ENCODE measurements around the gene LST1.

Gene LST1

GRCh38 chr6:31557443-31558317 is 28.4 kb upstream of the LST1 start (continued):
- no peak for TF ChIP-seq POU6F1 (CRISPR knock-in tag; IDR thresholded peaks at IDR 0.05; ENCODE audit: borderline replicate concordance, low read depth)
- TF ChIP-seq SNAI2 (CRISPR knock-in tag; IDR thresholded peaks at IDR 0.05) = no peak

- ATAC-seq = no peak
- no peak for TF ChIP-seq OSR1 (CRISPR knock-in tag; IDR thresholded peaks at IDR 0.05)
Measured at GRCh38 chr6:31558318-31558625, 27.8 kb upstream of the LST1 start.

GRCh38 chr6:31558631-31559500 is 27.2 kb upstream of the LST1 start:
- no peak for ATAC-seq
- no peak for TF ChIP-seq ZFP30 (CRISPR knock-in tag; IDR thresholded peaks at IDR 0.05)
- no peak for TF ChIP-seq ZNF8 (CRISPR knock-in tag; IDR thresholded peaks at IDR 0.05)
- no peak for TF ChIP-seq CSRNP3 (CRISPR knock-in tag; IDR thresholded peaks at IDR 0.05)
- no peak for TF ChIP-seq ZNF565 (CRISPR knock-in tag; conservative IDR thresholded peaks at IDR 0.05; ENCODE audit: low read depth)

GRCh38 chr6:31559606-31559957 is 26.5 kb upstream of the LST1 start:
- peak; percentile 3; the same call in 1 of the 3 replicates for ATAC-seq
- TF ChIP-seq CREB5 (CRISPR knock-in tag; IDR thresholded peaks at IDR 0.05; ENCODE audit: low read depth) = no peak

- TF ChIP-seq ARNTL (CRISPR knock-in tag; IDR thresholded peaks at IDR 0.05; ENCODE audit: borderline replicate concordance, low read depth) (no peak), ISL1 (CRISPR knock-in tag; IDR thresholded peaks at IDR 0.05) (no peak), TCF4 (CRISPR knock-in tag; IDR thresholded peaks at IDR 0.05; ENCODE audit: borderline replicate concordance) (no peak), RARB (CRISPR knock-in tag; IDR thresholded peaks at IDR 0.05) (no peak), CSRNP3 (CRISPR knock-in tag; IDR thresholded peaks at IDR 0.05) (no peak), PATZ1 (CRISPR knock-in tag; IDR thresholded peaks at IDR 0.05; ENCODE audit: borderline replicate concordance) (no peak), CREB5 (CRISPR knock-in tag; IDR thresholded peaks at IDR 0.05; ENCODE audit: low read depth) (no peak), ZNF70 (CRISPR knock-in tag; IDR thresholded peaks at IDR 0.05) (no peak), ZFP30 (CRISPR knock-in tag; IDR thresholded peaks at IDR 0.05) (no peak), ZFP3 (CRISPR knock-in tag; IDR thresholded peaks at IDR 0.05) (no peak), POU6F1 (CRISPR knock-in tag; IDR thresholded peaks at IDR 0.05; ENCODE audit: borderline replicate concordance, low read depth) (no peak), PPARA (CRISPR knock-in tag; IDR thresholded peaks at IDR 0.05; ENCODE audit: borderline replicate concordance) (no peak), ESRRG (CRISPR knock-in tag; IDR thresholded peaks at IDR 0.05) (no peak)
- peak; percentile 86 for ATAC-seq
Measured at GRCh38 chr6:31559958-31560696, 25.9 kb upstream of the LST1 start.

Measured in SK-N-SH treated with all-trans-retinoic acid at 6 μM for 48 hours (cell line).